HepG2 (cell line): ENCODE measurements around the gene SYDE1. TPM values are rescaled to one million over a fixed set of nuclear protein-coding genes. Genes with fewer than 3 reads are reported as not detected.

Source experiments
- GFI1 ChIP-seq: sonication (generic); formaldehyde crosslinking; IDR thresholded peaks from 2 replicates; pipeline ENCODE4 v1.5.0; 2020; ENCODE audit warnings: missing genetic modification reagents, mild to moderate bottlenecking, borderline replicate concordance
- HIC2 ChIP-seq: sonication (generic); formaldehyde crosslinking; IDR thresholded peaks from 2 replicates; pipeline ENCODE4 v1.9.0; 2022; ENCODE audit warnings: low read depth, missing genetic modification reagents
- KLF9 ChIP-seq: IDR thresholded peaks from 2 replicates; pipeline ENCODE4 v1.6.1; 2016; ENCODE audit warnings: low read depth
- MLX ChIP-seq: IDR thresholded peaks from 2 replicates; pipeline ENCODE4 v1.6.1; 2016
- SIN3A ChIP-seq: IDR thresholded peaks from 2 replicates; pipeline ENCODE4 v1.6.1; 2011; ENCODE audit warnings: low read depth, mild to moderate bottlenecking, control low read depth, low read length, borderline replicate concordance
- TBX2 ChIP-seq: sonication (generic); formaldehyde crosslinking; IDR thresholded peaks from 2 replicates; pipeline ENCODE4 v1.5.0; 2020; ENCODE audit warnings: missing genetic modification reagents, mild to moderate bottlenecking, borderline replicate concordance
- TP53 ChIP-seq: sonication (generic); formaldehyde crosslinking; conservative IDR thresholded peaks from 2 replicates; pipeline ENCODE4 v1.4.0; 2020; ENCODE audit warnings: missing genetic modification reagents
- ZC3H13 ChIP-seq: sonication (generic); formaldehyde crosslinking; IDR thresholded peaks from 2 replicates; pipeline ENCODE4 v1.8.1; 2023; ENCODE audit warnings: mild to moderate bottlenecking, missing genetic modification reagents, moderate library complexity
- ZNF180 ChIP-seq: sonication (generic); formaldehyde crosslinking; IDR thresholded peaks from 2 replicates; pipeline ENCODE4 v1.4.0; 2020; ENCODE audit warnings: low read depth, missing genetic modification reagents, borderline replicate concordance
- ZNF441 ChIP-seq: sonication (generic); formaldehyde crosslinking; IDR thresholded peaks from 2 replicates; pipeline ENCODE4 v1.7.0; 2021; ENCODE audit warnings: missing genetic modification reagents, borderline replicate concordance
- ZNF446 ChIP-seq: sonication (generic); formaldehyde crosslinking; IDR thresholded peaks from 2 replicates; pipeline ENCODE4 v1.5.0; 2020; ENCODE audit warnings: mild to moderate bottlenecking, missing genetic modification reagents
- ZNF839 ChIP-seq: sonication (generic); formaldehyde crosslinking; IDR thresholded peaks from 2 replicates; pipeline ENCODE4 v1.4.0; 2020; ENCODE audit warnings: missing genetic modification reagents, mild to moderate bottlenecking, borderline replicate concordance
- polyA plus RNA-seq, 8 experiments: library from polyadenylated mRNA; depleted of rRNA in 3 of 8; stranded (reverse) in 7 of 8; unstranded in 1 of 8; fragments of >200 nt; fragmentation: Illumina TruSeq in 4 of 8; extraction: Trizol in 4 of 8; gene quantifications; 2 replicates each; pipeline versions ENCODE4 v1.2.1 to v1.2.3, GENCODE V29; 2011 to 2016; ENCODE audit warnings: low read depth in 4 of 8, missing spikeins in 1 of 8, mixed read lengths in 1 of 8; ENCODE audit not compliant: insufficient read depth in 1 of 8
- total RNA-seq, 5 experiments: library from RNA; depleted of rRNA; stranded (reverse); fragments of >200 nt; fragmentation: Illumina TruSeq; extraction: Trizol; gene quantifications; 2 replicates each; pipeline ENCODE4 v1.2.3, GENCODE V29; 2016; ENCODE audit warnings: low read depth in 1 of 5
- TF ChIP-seq, protein P1 (sequence below): sonication (generic); formaldehyde crosslinking; IDR thresholded peaks from 2 replicates; pipeline ENCODE4 v1.5.0; 2020; ENCODE audit warnings: mild to moderate bottlenecking, missing genetic modification reagents
- TF ChIP-seq, protein P2 (sequence below): IDR thresholded peaks from 2 replicates; pipeline ENCODE4 v1.6.1; 2018; ENCODE audit warnings: missing genetic modification reagents, mild to moderate bottlenecking, missing compliant biosample characterization
- TF ChIP-seq, protein P3 (sequence below): sonication (generic); formaldehyde crosslinking; IDR thresholded peaks from 2 replicates; pipeline ENCODE4 v1.4.0; 2020; ENCODE audit warnings: mild to moderate bottlenecking, missing genetic modification reagents
- TF ChIP-seq, protein P4 (sequence below): sonication (generic); formaldehyde crosslinking; IDR thresholded peaks from 2 replicates; pipeline ENCODE4 v1.8.0; 2022; ENCODE audit warnings: mild to moderate bottlenecking, missing genetic modification reagents, moderate library complexity
- TF ChIP-seq, protein P5 (sequence below): sonication (generic); formaldehyde crosslinking; IDR thresholded peaks from 2 replicates; pipeline ENCODE4 v1.4.0; 2020; ENCODE audit warnings: missing genetic modification reagents, borderline replicate concordance

Gene SYDE1
- total and polyA plus RNA-seq, 2 of the 13 experiments (the other 11 are each of a cell fraction or from before 2014, with no cell fraction given) = 4.3 to 13.6 TPM

GRCh38 chr19:15125232-15126067, 18.2 kb downstream of the SYDE1 start (continued):
- TF ChIP-seq, protein P1, sequence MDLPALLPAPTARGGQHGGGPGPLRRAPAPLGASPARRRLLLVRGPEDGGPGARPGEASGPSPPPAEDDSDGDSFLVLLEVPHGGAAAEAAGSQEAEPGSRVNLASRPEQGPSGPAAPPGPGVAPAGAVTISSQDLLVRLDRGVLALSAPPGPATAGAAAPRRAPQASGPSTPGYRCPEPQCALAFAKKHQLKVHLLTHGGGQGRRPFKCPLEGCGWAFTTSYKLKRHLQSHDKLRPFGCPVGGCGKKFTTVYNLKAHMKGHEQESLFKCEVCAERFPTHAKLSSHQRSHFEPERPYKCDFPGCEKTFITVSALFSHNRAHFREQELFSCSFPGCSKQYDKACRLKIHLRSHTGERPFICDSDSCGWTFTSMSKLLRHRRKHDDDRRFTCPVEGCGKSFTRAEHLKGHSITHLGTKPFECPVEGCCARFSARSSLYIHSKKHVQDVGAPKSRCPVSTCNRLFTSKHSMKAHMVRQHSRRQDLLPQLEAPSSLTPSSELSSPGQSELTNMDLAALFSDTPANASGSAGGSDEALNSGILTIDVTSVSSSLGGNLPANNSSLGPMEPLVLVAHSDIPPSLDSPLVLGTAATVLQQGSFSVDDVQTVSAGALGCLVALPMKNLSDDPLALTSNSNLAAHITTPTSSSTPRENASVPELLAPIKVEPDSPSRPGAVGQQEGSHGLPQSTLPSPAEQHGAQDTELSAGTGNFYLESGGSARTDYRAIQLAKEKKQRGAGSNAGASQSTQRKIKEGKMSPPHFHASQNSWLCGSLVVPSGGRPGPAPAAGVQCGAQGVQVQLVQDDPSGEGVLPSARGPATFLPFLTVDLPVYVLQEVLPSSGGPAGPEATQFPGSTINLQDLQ (CRISPR knock-in tag) = no peak
- TF ChIP-seq TBX2 (CRISPR knock-in tag) (peak; percentile 81), KLF9 (peak; percentile 5; the same call in 1 of the 2 replicates), ZNF446 (CRISPR knock-in tag) (no peak), MLX (peak; percentile 43; the same call in 1 of the 2 replicates), ZC3H13 (CRISPR knock-in tag) (peak; percentile 77; the same call in 1 of the 2 replicates), ZNF839 (peak; percentile 30; the same call in 1 of the 2 replicates), ZNF180 (CRISPR knock-in tag) (no peak), ZNF441 (no peak), TP53 (peak; percentile 77), SIN3A (peak; percentile 74; the same call in 1 of the 2 replicates), HIC2 (CRISPR knock-in tag) (no peak), GFI1 (peak; percentile 95)
- TF ChIP-seq, protein P2, sequence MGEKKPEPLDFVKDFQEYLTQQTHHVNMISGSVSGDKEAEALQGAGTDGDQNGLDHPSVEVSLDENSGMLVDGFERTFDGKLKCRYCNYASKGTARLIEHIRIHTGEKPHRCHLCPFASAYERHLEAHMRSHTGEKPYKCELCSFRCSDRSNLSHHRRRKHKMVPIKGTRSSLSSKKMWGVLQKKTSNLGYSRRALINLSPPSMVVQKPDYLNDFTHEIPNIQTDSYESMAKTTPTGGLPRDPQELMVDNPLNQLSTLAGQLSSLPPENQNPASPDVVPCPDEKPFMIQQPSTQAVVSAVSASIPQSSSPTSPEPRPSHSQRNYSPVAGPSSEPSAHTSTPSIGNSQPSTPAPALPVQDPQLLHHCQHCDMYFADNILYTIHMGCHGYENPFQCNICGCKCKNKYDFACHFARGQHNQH = peak; percentile 73; the same call in 1 of the 2 replicates
- TF ChIP-seq, protein P3, sequence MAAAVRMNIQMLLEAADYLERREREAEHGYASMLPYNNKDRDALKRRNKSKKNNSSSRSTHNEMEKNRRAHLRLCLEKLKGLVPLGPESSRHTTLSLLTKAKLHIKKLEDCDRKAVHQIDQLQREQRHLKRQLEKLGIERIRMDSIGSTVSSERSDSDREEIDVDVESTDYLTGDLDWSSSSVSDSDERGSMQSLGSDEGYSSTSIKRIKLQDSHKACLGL (CRISPR knock-in tag) = peak; percentile 71
- TF ChIP-seq, protein P4, sequence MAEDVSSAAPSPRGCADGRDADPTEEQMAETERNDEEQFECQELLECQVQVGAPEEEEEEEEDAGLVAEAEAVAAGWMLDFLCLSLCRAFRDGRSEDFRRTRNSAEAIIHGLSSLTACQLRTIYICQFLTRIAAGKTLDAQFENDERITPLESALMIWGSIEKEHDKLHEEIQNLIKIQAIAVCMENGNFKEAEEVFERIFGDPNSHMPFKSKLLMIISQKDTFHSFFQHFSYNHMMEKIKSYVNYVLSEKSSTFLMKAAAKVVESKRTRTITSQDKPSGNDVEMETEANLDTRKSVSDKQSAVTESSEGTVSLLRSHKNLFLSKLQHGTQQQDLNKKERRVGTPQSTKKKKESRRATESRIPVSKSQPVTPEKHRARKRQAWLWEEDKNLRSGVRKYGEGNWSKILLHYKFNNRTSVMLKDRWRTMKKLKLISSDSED = no peak
- TF ChIP-seq, protein P5, sequence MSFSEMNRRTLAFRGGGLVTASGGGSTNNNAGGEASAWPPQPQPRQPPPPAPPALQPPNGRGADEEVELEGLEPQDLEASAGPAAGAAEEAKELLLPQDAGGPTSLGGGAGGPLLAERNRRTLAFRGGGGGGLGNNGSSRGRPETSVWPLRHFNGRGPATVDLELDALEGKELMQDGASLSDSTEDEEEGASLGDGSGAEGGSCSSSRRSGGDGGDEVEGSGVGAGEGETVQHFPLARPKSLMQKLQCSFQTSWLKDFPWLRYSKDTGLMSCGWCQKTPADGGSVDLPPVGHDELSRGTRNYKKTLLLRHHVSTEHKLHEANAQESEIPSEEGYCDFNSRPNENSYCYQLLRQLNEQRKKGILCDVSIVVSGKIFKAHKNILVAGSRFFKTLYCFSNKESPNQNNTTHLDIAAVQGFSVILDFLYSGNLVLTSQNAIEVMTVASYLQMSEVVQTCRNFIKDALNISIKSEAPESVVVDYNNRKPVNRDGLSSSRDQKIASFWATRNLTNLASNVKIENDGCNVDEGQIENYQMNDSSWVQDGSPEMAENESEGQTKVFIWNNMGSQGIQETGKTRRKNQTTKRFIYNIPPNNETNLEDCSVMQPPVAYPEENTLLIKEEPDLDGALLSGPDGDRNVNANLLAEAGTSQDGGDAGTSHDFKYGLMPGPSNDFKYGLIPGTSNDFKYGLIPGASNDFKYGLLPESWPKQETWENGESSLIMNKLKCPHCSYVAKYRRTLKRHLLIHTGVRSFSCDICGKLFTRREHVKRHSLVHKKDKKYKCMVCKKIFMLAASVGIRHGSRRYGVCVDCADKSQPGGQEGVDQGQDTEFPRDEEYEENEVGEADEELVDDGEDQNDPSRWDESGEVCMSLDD = peak; percentile 91
